Activated T-cell treated with anti-CD3 and anti-CD28 coated beads for 1 hour (primary cell): ENCODE measurements around the gene TBC1D2B.
"Not testable (repeated sequence)": the region's sequence is repeated elsewhere in the genome, so short reads cannot be mapped to it uniquely, and the experiment has no call there.

ENCODE experiments used
- DNase-seq: peaks from one replicate; pipeline ENCODE4 v3.0.0-alpha.2; 2020; ENCODE audit warnings: low read depth

TBC1D2B gene

GRCh38 chr15:77974416-77975331 lies 102.8 kb downstream of the TBC1D2B start:
- no peak for DNase-seq

- no peak for DNase-seq
These were observed 103.5 kb downstream of the TBC1D2B start for GRCh38 chr15:77974098-77974414.

- not testable (repeated sequence) for DNase-seq
These were observed 104.0 kb downstream of the TBC1D2B start for GRCh38 chr15:77973273-77974097.

- DNase-seq, result not testable (repeated sequence)
These were observed 104.8 kb downstream of the TBC1D2B start for GRCh38 chr15:77972706-77973105.

GRCh38 chr15:77971875-77972274 lies 105.6 kb downstream of the TBC1D2B start:
- not testable (repeated sequence) for DNase-seq

GRCh38 chr15:77970813-77971360 lies 106.6 kb downstream of the TBC1D2B start:
- not testable (repeated sequence) for DNase-seq

- DNase-seq, result no peak
These were observed 108.5 kb downstream of the TBC1D2B start for GRCh38 chr15:77969055-77969454.

GRCh38 chr15:77967798-77968197 lies 109.7 kb downstream of the TBC1D2B start:
- no peak for DNase-seq

GRCh38 chr15:77967235-77967615 lies 110.3 kb downstream of the TBC1D2B start:
- DNase-seq, result not testable (repeated sequence)

- peak; percentile 37 for DNase-seq
These were observed 110.8 kb downstream of the TBC1D2B start for GRCh38 chr15:77966540-77967234.

- no peak for DNase-seq
These were observed 113.3 kb downstream of the TBC1D2B start for GRCh38 chr15:77964193-77964592.

- DNase-seq, result peak; percentile 69
These were observed 118.1 kb downstream of the TBC1D2B start for GRCh38 chr15:77959432-77959879.

- DNase-seq, result not testable (repeated sequence)
These were observed 118.6 kb downstream of the TBC1D2B start for GRCh38 chr15:77958716-77959431.

- DNase-seq, result not testable (repeated sequence)
These were observed 119.5 kb downstream of the TBC1D2B start for GRCh38 chr15:77958021-77958420.

- DNase-seq, result not testable (repeated sequence)
These were observed 123.6 kb downstream of the TBC1D2B start for GRCh38 chr15:77953926-77954325.

GRCh38 chr15:77952928-77953446 lies 124.5 kb downstream of the TBC1D2B start:
- DNase-seq, result not testable (repeated sequence)

- not testable (repeated sequence) for DNase-seq
These were observed 126.3 kb downstream of the TBC1D2B start for GRCh38 chr15:77951105-77951786.

GRCh38 chr15:77950470-77950869 lies 127.0 kb downstream of the TBC1D2B start:
- DNase-seq, result not testable (repeated sequence)

GRCh38 chr15:77945566-77945965 lies 131.9 kb downstream of the TBC1D2B start:
- no peak for DNase-seq
